ENCODE data around the gene CLDN8.

Gene CLDN8

GRCh38 chr21:30216041-30216723 is at the start of gene CLDN8:
CLDN8 (minus strand) TSS chr21:30216097; CDS start chr21:30215925, 172 bp downstream.
- no peak for DNase-seq

GRCh38 chr21:30257773-30258172 is 41.9 kb upstream of the CLDN8 start:
- no peak for DNase-seq

GRCh38 chr21:30256100-30256499 is 40.2 kb upstream of the CLDN8 start:
- DNase-seq, result no peak

GRCh38 chr21:30255679-30256078 is 39.8 kb upstream of the CLDN8 start:
- DNase-seq, result no peak

- no peak for DNase-seq
Observed at GRCh38 chr21:30251781-30252180, 35.9 kb upstream of the CLDN8 start.

- no peak for DNase-seq
Observed at GRCh38 chr21:30249936-30250335, 34.0 kb upstream of the CLDN8 start.

- no peak for DNase-seq
Observed at GRCh38 chr21:30248844-30249243, 32.9 kb upstream of the CLDN8 start.

GRCh38 chr21:30245061-30245460 is 29.2 kb upstream of the CLDN8 start:
- DNase-seq, result no peak

GRCh38 chr21:30243691-30244090 is 27.8 kb upstream of the CLDN8 start:
- DNase-seq, result no peak

GRCh38 chr21:30240661-30241060 is 24.8 kb upstream of the CLDN8 start:
- DNase-seq, result no peak

- DNase-seq, result no peak
Observed at GRCh38 chr21:30238168-30238567, 22.3 kb upstream of the CLDN8 start.

- no peak for DNase-seq
Observed at GRCh38 chr21:30234643-30235042, 18.7 kb upstream of the CLDN8 start.

GRCh38 chr21:30234050-30234449 is 18.2 kb upstream of the CLDN8 start:
- DNase-seq, result no peak

GRCh38 chr21:30233228-30234020 is 17.5 kb upstream of the CLDN8 start:
- DNase-seq, result no peak

GRCh38 chr21:30232011-30232410 is 16.1 kb upstream of the CLDN8 start:
- DNase-seq, result no peak

GRCh38 chr21:30227633-30228404 is 11.9 kb upstream of the CLDN8 start:
- no peak for DNase-seq

- DNase-seq, result no peak
Observed at GRCh38 chr21:30227128-30227527, 11.2 kb upstream of the CLDN8 start.

GRCh38 chr21:30223596-30223995 is 7.7 kb upstream of the CLDN8 start:
- DNase-seq, result no peak

GRCh38 chr21:30222724-30223123 is 6.8 kb upstream of the CLDN8 start:
- no peak for DNase-seq

- DNase-seq, result no peak
Observed at GRCh38 chr21:30211071-30211470, 4.8 kb downstream of the CLDN8 start.

GRCh38 chr21:30209601-30210000 is 6.3 kb downstream of the CLDN8 start:
- no peak for DNase-seq

GRCh38 chr21:30207252-30207579 is 8.7 kb downstream of the CLDN8 start:
- DNase-seq, result no peak

- DNase-seq, result no peak
Observed at GRCh38 chr21:30206551-30207251, 9.2 kb downstream of the CLDN8 start.

Measured in activated T-cell treated with anti-CD3 and anti-CD28 coated beads, Interleukin-2, amount 50 U/mL, for 48 hours (primary cell).